Colonic mucosa (tissue), 4 donors: ENCODE results near the gene DGKD. TPM values are rescaled to one million over a fixed set of nuclear protein-coding genes. Genes with fewer than 3 reads are reported as not detected.

Source experiments
- DNase-seq: peaks from one replicate; pipeline ENCODE4 v3.0.0-alpha.2; 2020
- H3K27ac ChIP-seq: fragments of 200-600 bp; one replicate; pipeline ENCODE4 v1.8.0; 2021
- H3K27me3 ChIP-seq: fragments of 200-600 bp; one replicate; pipeline ENCODE4 v1.8.0; 2021
- H3K36me3 ChIP-seq: fragments of 200-600 bp; one replicate; pipeline ENCODE4 v1.8.0; 2021
- H3K4me1 ChIP-seq: fragments of 200-600 bp; one replicate; pipeline ENCODE4 v1.8.0; 2021; ENCODE audit warnings: mild to moderate bottlenecking
- H3K4me3 ChIP-seq: fragments of 200-600 bp; one replicate; pipeline ENCODE4 v1.8.0; 2021
- H3K9ac ChIP-seq, 2 donors: one replicate each; pipeline ENCODE4 v1.7.0; 2013; ENCODE audit warnings: control low read depth in 2 of 2, low read depth in 2 of 2, low read length in 2 of 2
- H3K9me3 ChIP-seq: fragments of 200-600 bp; one replicate; pipeline ENCODE4 v1.8.0; 2021
- CTCF ChIP-seq: fragments of 200-600 bp; IDR thresholded peaks from one replicate; pipeline ENCODE4 v1.8.0; 2022; ENCODE audit warnings: antibody characterized with exemption, mild to moderate bottlenecking
- intact Hi-C: fragments of 100-400 bp; cut with DNase I; formaldehyde crosslinking; loops from one replicate; pipeline ENCODE4 v1.14.1; 2022
- total RNA-seq, 2 donors: library from RNA; stranded (reverse); fragmentation: NEBNext Ultra II Directional in 1 of 2; extraction: Animal tissue kit (Norgen Biotek cat#: 25700) in 1 of 2; gene quantifications; one replicate each; pipeline ENCODE4 v1.2.1, GENCODE V29; 2021
- donor health status: healthy.
- donor health status: DM: no; HTN: no; CAD: no.
- donor health status: DM: no; HTN: no; CAD: no.

The DGKD gene
- total RNA-seq, 2 donors from 2014 or later, result 64.4 to 94.6 TPM

- no peak overlapping the region for H3K27ac ChIP-seq
- no peaks in the 10 kb centered on the region for H3K9me3 ChIP-seq
- no peak for TF ChIP-seq CTCF
- no peak overlapping the region for H3K4me3 ChIP-seq
- peaks cover 20% of the 10 kb centered on the region for H3K36me3 ChIP-seq
- peaks cover 4% of the 10 kb centered on the region for H3K4me1 ChIP-seq
- no peak overlapping the region for H3K9ac ChIP-seq
- intact Hi-C loops, result no loop called here
- H3K27me3 ChIP-seq, result no peaks in the 10 kb centered on the region
- DNase-seq, result no peak
Observed at GRCh38 chr2:233456111-233456510, 101.8 kb downstream of the DGKD start.

DNA sequence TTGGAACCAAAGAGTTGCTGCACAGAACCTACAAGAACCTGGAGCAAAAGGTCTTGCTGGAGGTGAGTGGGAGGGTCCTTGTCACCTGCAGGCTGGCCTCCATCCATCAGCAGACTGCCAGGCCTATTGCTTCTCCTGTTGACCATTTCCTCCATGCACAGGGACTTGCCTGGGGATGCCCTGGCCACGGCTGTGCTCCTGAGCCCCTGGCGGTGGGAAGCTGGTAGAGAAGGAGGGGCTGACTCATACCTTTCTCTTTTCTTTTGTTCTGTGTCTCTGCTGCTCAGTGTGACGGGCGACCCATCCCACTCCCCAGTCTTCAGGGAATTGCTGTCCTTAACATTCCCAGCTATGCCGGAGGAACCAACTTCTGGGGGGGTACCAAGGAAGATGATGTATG, 102.6 kb downstream of the DGKD start:
- peaks cover 16% of the 10 kb centered on the region for H3K36me3 ChIP-seq

DNA sequence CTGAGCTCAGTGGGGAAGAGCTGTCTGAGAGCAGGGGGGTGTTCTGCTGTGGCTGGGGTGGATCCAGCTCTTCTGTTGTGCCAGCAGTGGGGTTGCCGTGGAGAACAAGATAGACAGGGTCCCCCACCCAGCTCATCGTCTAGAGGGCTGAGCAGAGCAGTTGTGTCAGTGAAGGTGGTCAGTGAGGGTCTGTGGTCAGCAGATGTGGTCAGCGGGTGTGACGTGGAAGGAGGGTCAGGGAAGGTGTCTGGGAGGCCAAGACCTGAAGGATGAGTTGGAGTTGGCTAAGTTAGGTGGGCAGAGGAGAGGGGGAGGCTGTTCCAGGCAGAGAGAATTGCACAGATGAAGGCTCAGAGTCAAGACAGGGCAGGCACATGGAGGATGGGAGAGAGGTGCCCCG, 103.1 kb downstream of the DGKD start:
- no peak for TF ChIP-seq CTCF
- DNase-seq, result no peak
- intact Hi-C loops, result no loop called here
- H3K27ac ChIP-seq, result no peak overlapping the region
- H3K27me3 ChIP-seq, result no peaks in the 10 kb centered on the region
- H3K4me3 ChIP-seq, result no peak overlapping the region
- no peak overlapping the region for H3K9ac ChIP-seq
- peaks cover 12% of the 10 kb centered on the region for H3K36me3 ChIP-seq
- no peaks in the 10 kb centered on the region for H3K9me3 ChIP-seq
- peaks cover 4% of the 10 kb centered on the region for H3K4me1 ChIP-seq

More for the DNA sequence above, 102.6 kb downstream of the DGKD start:
- no peak for DNase-seq
- TF ChIP-seq CTCF, result no peak
- no peak overlapping the region for H3K9ac ChIP-seq
- no peaks in the 10 kb centered on the region for H3K27me3 ChIP-seq
- H3K4me1 ChIP-seq, result peaks cover 4% of the 10 kb centered on the region
- H3K9me3 ChIP-seq, result no peaks in the 10 kb centered on the region
- H3K27ac ChIP-seq, result no peak overlapping the region
- H3K4me3 ChIP-seq, result no peak overlapping the region
- intact Hi-C loops, result no loop called here

GRCh38 chr2:233458031-233458610, 103.8 kb downstream of the DGKD start:
- no peak for DNase-seq
- Histone ChIP-seq H3K4me1 (peaks cover 4% of the 10 kb centered on the region), H3K4me3 (no peak overlapping the region), H3K27ac (no peak overlapping the region), H3K27me3 (no peaks in the 10 kb centered on the region), H3K9ac (no peak overlapping the region), H3K9me3 (no peaks in the 10 kb centered on the region), H3K36me3 (peaks cover 4% of the 10 kb centered on the region)
- no peak for TF ChIP-seq CTCF
- intact Hi-C loops, result no loop called here

GRCh38 chr2:233458826-233459225, 104.5 kb downstream of the DGKD start:
- Histone ChIP-seq H3K4me1 (peaks cover 4% of the 10 kb centered on the region), H3K36me3 (peaks cover 4% of the 10 kb centered on the region), H3K9ac (no peak overlapping the region), H3K27me3 (no peaks in the 10 kb centered on the region), H3K4me3 (no peak overlapping the region), H3K27ac (no peak overlapping the region), H3K9me3 (no peaks in the 10 kb centered on the region)
- intact Hi-C loops, result no loop called here
- no peak for DNase-seq
- no peak for TF ChIP-seq CTCF
